MCF 10A (cell line): Measurements from ENCODE around the gene POLA1. TPM values are rescaled to one million over a fixed set of nuclear protein-coding genes. Genes with fewer than 3 reads are reported as not detected.

Experiments
- BruUV-seq: library from RNA; stranded (reverse); fragments of 400-500 nt; replicated peaks from 2 replicates; lab custom pipeline; 2021; lab: Mats Ljungman, UMichigan
- CTCF ChIA-PET: fragments of 300-600 bp; sonication (Branson Sonifier 250); formaldehyde crosslinking; extraction: SDS; loops from one replicate; lab custom pipeline; 2021; ENCODE audit warnings: antibody characterized with exemption, inconsistent platforms; lab: Yijun Ruan, JAX
- POLR2A ChIA-PET: fragments of 300-600, 350-650 bp; sonication (Branson Sonifier 250); formaldehyde crosslinking; extraction: SDS; loops from one replicate; lab custom pipeline; 2020; ENCODE audit warnings: antibody characterized with exemption, inconsistent platforms; lab: Yijun Ruan, JAX
- DNase-seq: peaks from one replicate; pipeline ENCODE4 v3.0.0-alpha.2; 2018; ENCODE audit not compliant: unreplicated experiment
- H3K27ac Mint-ChIP-seq: one replicate; pipeline ENCODE4 v1.8.0; 2022; ENCODE audit warnings: mild to moderate bottlenecking, low read depth, mixed read lengths; ENCODE audit not compliant: unreplicated experiment
- H3K27me3 Mint-ChIP-seq: one replicate; pipeline ENCODE4 v1.8.0; 2022; ENCODE audit warnings: mixed read lengths; ENCODE audit not compliant: insufficient read depth, unreplicated experiment
- H3K36me3 Mint-ChIP-seq: one replicate; pipeline ENCODE4 v1.8.0; 2022; ENCODE audit warnings: mild to moderate bottlenecking, moderate library complexity, mixed read lengths; ENCODE audit not compliant: insufficient read depth, unreplicated experiment
- H3K4me1 Mint-ChIP-seq: one replicate; pipeline ENCODE4 v1.8.0; 2022; ENCODE audit warnings: mixed read lengths; ENCODE audit not compliant: insufficient read depth, unreplicated experiment
- H3K4me3 Mint-ChIP-seq: one replicate; pipeline ENCODE4 v1.8.0; 2022; ENCODE audit warnings: mild to moderate bottlenecking, moderate library complexity, mixed read lengths; ENCODE audit not compliant: unreplicated experiment
- H3K9me3 Mint-ChIP-seq: one replicate; pipeline ENCODE4 v1.8.0; 2022; ENCODE audit warnings: mixed read lengths; ENCODE audit not compliant: unreplicated experiment
- CTCF ChIP-seq: fragments of 200-600 bp; IDR thresholded peaks from one replicate; pipeline ENCODE4 v1.8.0; 2022; ENCODE audit warnings: antibody characterized with exemption, mild to moderate bottlenecking; ENCODE audit not compliant: unreplicated experiment
- intact Hi-C: fragments of 100-400 bp; cut with micrococcal nuclease; formaldehyde crosslinking; loops from 2 replicates; pipeline ENCODE4 v1.14.1; 2022
- total RNA-seq: library from RNA; stranded (reverse); gene quantifications from 2 replicates; pipeline ENCODE4 v1.2.3, GENCODE V29; 2022

Gene POLA1
- total RNA-seq, 1 experiment from 2014 or later: 9.8 TPM

DNA sequence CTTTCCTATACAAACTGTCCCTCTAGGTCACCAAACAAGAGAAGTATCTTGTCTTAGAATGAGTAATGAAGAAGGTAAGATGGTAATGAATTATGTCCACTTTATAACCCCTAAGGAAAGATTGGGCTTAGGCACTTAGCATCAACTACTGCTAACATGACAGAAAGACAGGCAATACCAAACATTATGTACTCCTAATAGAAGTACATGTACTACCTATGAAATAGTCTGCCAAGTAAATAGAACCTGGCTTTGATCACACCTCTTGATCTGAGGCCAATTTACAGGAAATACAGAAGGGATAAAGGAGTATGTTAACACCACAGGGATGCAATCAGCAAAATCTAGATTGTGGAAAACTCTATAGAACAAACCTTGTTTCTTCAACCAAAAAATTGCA is 32.4 kb upstream of the POLA1 start:
- Mint-ChIP-seq H3K27me3 (peaks cover 67% of the 10 kb centered on the region), H3K27ac (no peak overlapping the region), H3K4me1 (no peaks in the 10 kb centered on the region), H3K36me3 (no peaks in the 10 kb centered on the region), H3K4me3 (no peak overlapping the region), H3K9me3 (no peaks in the 10 kb centered on the region)
- BruUV-seq: no TSS peak
- intact Hi-C loops: no loop called here
- CTCF ChIA-PET: no interaction called here
- TF ChIP-seq CTCF: no peak
- POLR2A ChIA-PET: no interaction called here
- no peak for DNase-seq

DNA sequence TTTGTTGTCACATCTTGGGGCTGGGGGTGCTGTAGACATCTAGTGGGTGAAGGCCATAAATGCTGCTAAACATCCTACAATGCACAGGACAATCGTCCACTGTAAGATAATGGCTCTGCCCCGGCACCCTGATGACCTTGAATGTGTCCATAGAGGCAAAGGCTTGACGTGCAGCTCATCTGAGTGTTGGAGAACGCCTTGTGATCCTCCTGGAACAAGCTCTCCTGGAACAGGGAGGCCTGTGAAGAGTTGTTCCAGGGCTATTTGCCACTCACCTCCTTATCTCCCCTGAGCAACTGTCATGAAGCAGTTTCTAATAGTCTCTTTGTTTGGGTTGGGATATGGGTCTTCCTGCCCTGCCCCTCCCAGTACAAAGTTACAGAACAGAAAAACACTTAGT is 31.4 kb upstream of the POLA1 start:
- Mint-ChIP-seq H3K4me1 (no peaks in the 10 kb centered on the region), H3K9me3 (no peaks in the 10 kb centered on the region)

DNA sequence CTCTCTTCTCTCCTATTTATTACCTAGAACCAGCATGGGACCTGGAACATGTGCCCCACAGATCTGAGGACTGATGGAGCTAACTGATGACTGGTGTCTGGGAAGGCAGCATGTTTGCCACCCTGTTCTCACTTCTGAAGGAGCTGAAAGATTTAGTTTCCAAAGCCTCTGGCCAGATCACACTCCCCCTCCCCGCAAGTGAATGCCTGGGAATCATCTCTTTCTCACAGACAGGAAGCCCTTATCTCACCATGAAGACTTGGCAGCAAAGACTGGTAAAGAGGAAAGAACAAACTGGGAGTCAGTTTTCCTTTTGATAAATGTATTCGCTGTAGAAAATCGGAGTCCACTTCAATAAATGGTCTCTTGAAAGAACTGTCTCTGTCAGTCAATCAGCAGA is 25.6 kb upstream of the POLA1 start:
- no peaks in the 10 kb centered on the region for H3K4me1 Mint-ChIP-seq
- H3K4me3 Mint-ChIP-seq: no peak overlapping the region
- peaks cover 48% of the 10 kb centered on the region for H3K27me3 Mint-ChIP-seq
- POLR2A ChIA-PET: no interaction called here
- no TSS peak for BruUV-seq
- DNase-seq: no peak
- H3K27ac Mint-ChIP-seq: no peak overlapping the region
- no peak for TF ChIP-seq CTCF
- CTCF ChIA-PET: no interaction called here
- no peaks in the 10 kb centered on the region for H3K36me3 Mint-ChIP-seq
- no peaks in the 10 kb centered on the region for H3K9me3 Mint-ChIP-seq
- intact Hi-C loops: no loop called here

More for the DNA sequence above, 31.4 kb upstream of the POLA1 start:
- Mint-ChIP-seq H3K27ac (no peak overlapping the region), H3K36me3 (no peaks in the 10 kb centered on the region), H3K27me3 (peaks cover 77% of the 10 kb centered on the region), H3K4me3 (no peak overlapping the region)
- ChIA-PET POLR2A (no interaction called here), CTCF (interaction anchor here (0.6 kb wide), 1 partner anchor 183 kb away, joined by 3 read pairs; no protein-coding TSS in a partner anchor)
- no peak for TF ChIP-seq CTCF
- intact Hi-C loops: no loop called here
- no peak for DNase-seq
- no TSS peak for BruUV-seq

DNA sequence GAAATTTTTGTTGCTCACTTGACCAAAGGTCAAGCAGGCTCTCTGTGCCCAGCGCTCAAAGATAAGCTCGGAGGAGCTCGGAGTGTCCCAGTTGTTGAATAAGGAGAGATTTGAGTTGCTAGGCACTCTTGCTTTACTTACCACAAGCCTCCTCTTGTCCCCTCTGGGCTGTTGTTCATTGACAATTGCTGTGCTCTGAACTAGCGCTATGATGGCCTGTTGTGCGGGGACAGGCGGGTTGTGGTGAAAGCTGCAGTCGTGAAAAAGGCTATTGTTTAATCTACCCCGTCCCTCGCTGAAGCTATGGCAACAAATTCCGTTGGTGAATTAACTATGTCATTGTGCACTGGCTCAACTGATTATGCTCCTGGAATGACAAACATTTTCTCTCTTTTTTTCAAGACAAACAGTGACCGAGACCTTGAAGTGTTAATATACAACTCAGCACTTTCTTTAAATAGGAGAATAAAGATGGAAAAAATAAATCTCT is 21.0 kb upstream of the POLA1 start:
- intact Hi-C loops: no loop called here
- Mint-ChIP-seq H3K27me3 (peaks cover 38% of the 10 kb centered on the region), H3K4me1 (no peaks in the 10 kb centered on the region), H3K36me3 (no peaks in the 10 kb centered on the region), H3K27ac (no peak overlapping the region), H3K4me3 (no peak overlapping the region), H3K9me3 (no peaks in the 10 kb centered on the region)
- no peak for DNase-seq
- ChIA-PET CTCF (interaction anchor here (0.6 kb wide), 1 partner anchor 272 kb away, joined by 3 read pairs; no protein-coding TSS in a partner anchor), POLR2A (no interaction called here)
- BruUV-seq: no TSS peak
- no peak for TF ChIP-seq CTCF
